ENCODE results near the gene DPP6. TPM values are rescaled to one million over a fixed set of nuclear protein-coding genes. Genes with fewer than 3 reads are reported as not detected.

Gene DPP6
- total RNA-seq, 1 experiment from 2014 or later: not detected

DNA sequence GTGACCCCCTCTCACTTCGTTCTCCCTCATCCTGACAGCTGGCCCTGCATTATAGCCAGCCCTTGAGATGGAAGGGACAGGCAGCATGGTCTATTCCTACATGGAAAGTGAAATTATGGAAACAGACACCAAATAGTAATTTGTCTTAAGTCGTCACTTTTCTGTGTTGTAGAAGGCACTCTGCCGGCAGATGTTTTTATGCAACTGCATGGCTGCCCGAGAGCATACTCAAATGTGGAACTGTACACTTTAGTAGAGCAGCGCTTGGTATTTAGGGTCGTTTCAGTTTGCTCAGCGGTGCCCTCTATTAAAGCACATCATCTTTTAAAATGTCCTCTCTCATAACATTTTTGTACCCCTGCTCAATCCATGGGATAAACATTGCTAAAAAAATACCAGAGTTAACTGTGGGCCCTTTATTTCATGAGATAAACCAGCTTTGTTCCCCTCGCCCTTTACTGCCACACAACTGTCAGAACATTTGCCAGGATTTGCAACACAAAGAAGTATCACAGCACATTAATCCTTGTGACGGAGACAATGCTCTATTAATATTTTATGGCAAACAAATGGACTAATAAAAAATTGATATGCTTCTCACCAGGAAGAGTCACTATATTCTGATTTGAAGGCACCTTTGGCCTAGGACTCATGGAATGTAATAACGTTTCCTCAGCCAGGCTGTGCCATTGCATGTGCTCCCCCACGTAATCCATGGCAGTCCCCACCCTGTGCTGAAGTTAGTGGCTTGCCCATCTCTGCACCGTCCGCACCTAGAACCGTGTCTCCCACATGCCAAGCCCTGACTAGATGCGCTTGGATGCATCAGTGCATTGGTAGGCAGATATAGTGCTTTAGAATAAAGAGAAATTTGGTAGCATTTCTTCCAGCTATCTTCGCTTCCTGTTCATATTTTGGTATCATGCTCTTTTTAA lies 729.4 kb downstream of the DPP6 start:
- ChIA-PET CTCF (no interaction called here), POLR2A (no interaction called here)
- no peak overlapping the region for H3K4me3 Mint-ChIP-seq
- no peak for DNase-seq (ENCODE audit: low spot score)
- peaks cover 82% of the 10 kb centered on the region for H3K36me3 Mint-ChIP-seq
- H3K27ac Mint-ChIP-seq: no peak overlapping the region
- H3K4me1 Mint-ChIP-seq: no peaks in the 10 kb centered on the region
- H3K27me3 Mint-ChIP-seq (ENCODE audit: low read depth): peaks cover 17% of the 10 kb centered on the region
- no peak for ATAC-seq
- no peak for TF ChIP-seq NR1H2 (CRISPR knock-in tag; IDR thresholded peaks at IDR 0.05)
- TF ChIP-seq, protein P1, sequence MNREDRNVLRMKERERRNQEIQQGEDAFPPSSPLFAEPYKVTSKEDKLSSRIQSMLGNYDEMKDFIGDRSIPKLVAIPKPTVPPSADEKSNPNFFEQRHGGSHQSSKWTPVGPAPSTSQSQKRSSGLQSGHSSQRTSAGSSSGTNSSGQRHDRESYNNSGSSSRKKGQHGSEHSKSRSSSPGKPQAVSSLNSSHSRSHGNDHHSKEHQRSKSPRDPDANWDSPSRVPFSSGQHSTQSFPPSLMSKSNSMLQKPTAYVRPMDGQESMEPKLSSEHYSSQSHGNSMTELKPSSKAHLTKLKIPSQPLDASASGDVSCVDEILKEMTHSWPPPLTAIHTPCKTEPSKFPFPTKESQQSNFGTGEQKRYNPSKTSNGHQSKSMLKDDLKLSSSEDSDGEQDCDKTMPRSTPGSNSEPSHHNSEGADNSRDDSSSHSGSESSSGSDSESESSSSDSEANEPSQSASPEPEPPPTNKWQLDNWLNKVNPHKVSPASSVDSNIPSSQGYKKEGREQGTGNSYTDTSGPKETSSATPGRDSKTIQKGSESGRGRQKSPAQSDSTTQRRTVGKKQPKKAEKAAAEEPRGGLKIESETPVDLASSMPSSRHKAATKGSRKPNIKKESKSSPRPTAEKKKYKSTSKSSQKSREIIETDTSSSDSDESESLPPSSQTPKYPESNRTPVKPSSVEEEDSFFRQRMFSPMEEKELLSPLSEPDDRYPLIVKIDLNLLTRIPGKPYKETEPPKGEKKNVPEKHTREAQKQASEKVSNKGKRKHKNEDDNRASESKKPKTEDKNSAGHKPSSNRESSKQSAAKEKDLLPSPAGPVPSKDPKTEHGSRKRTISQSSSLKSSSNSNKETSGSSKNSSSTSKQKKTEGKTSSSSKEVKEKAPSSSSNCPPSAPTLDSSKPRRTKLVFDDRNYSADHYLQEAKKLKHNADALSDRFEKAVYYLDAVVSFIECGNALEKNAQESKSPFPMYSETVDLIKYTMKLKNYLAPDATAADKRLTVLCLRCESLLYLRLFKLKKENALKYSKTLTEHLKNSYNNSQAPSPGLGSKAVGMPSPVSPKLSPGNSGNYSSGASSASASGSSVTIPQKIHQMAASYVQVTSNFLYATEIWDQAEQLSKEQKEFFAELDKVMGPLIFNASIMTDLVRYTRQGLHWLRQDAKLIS (CRISPR knock-in tag; IDR thresholded peaks at IDR 0.05; ENCODE audit: borderline replicate concordance): no peak
- TF ChIP-seq, protein P2, sequence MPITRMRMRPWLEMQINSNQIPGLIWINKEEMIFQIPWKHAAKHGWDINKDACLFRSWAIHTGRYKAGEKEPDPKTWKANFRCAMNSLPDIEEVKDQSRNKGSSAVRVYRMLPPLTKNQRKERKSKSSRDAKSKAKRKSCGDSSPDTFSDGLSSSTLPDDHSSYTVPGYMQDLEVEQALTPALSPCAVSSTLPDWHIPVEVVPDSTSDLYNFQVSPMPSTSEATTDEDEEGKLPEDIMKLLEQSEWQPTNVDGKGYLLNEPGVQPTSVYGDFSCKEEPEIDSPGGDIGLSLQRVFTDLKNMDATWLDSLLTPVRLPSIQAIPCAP (CRISPR knock-in tag; IDR thresholded peaks at IDR 0.05): no peak
- peaks cover 83% of the 10 kb centered on the region for H3K9me3 Mint-ChIP-seq

DNA sequence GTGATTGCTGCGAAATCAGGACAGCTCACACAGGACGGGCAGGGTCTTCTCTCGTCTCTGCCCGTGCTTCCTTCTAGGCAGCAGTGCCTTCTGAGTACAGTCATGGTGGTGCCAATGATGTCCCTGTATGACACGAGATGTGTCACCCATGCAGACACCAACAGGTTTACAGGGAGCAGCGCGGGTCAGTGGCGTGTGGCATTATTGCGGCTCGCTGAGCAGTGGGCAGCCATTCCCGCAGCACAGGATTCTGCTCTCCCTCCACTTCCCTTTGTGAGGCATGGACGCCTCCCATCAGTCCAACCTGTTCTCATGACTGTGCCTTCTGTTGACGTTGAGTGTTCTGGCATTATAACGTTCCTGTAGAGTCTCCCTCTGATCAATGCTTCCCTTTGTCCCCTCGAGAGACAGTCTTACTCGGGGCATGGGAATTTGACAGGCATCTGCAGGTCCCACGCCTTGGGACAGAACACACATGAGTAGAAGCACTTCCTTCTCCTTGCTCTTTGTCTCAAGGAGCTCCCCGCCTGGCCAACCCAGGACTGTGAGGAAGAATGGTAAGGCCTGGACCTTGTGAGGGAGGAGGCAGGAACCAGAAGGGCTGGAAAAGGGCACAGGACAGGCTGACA lies 731.2 kb downstream of the DPP6 start:
- Mint-ChIP-seq H3K4me1 (no peaks in the 10 kb centered on the region), H3K27ac (no peak overlapping the region), H3K4me3 (no peak overlapping the region), H3K27me3 (ENCODE audit: low read depth) (peaks cover 14% of the 10 kb centered on the region), H3K9me3 (peaks cover 80% of the 10 kb centered on the region), H3K36me3 (peaks cover 68% of the 10 kb centered on the region)
- TF ChIP-seq CBFB (CRISPR knock-in tag; IDR thresholded peaks at IDR 0.05; ENCODE audit: low read depth): no peak
- TF ChIP-seq RELA (CRISPR knock-in tag; IDR thresholded peaks at IDR 0.05; ENCODE audit: borderline replicate concordance): no peak
- TF ChIP-seq, protein P3, sequence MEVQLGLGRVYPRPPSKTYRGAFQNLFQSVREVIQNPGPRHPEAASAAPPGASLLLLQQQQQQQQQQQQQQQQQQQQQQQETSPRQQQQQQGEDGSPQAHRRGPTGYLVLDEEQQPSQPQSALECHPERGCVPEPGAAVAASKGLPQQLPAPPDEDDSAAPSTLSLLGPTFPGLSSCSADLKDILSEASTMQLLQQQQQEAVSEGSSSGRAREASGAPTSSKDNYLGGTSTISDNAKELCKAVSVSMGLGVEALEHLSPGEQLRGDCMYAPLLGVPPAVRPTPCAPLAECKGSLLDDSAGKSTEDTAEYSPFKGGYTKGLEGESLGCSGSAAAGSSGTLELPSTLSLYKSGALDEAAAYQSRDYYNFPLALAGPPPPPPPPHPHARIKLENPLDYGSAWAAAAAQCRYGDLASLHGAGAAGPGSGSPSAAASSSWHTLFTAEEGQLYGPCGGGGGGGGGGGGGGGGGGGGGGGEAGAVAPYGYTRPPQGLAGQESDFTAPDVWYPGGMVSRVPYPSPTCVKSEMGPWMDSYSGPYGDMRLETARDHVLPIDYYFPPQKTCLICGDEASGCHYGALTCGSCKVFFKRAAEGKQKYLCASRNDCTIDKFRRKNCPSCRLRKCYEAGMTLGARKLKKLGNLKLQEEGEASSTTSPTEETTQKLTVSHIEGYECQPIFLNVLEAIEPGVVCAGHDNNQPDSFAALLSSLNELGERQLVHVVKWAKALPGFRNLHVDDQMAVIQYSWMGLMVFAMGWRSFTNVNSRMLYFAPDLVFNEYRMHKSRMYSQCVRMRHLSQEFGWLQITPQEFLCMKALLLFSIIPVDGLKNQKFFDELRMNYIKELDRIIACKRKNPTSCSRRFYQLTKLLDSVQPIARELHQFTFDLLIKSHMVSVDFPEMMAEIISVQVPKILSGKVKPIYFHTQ (CRISPR knock-in tag; IDR thresholded peaks at IDR 0.05): no peak
- TF ChIP-seq, protein P4, sequence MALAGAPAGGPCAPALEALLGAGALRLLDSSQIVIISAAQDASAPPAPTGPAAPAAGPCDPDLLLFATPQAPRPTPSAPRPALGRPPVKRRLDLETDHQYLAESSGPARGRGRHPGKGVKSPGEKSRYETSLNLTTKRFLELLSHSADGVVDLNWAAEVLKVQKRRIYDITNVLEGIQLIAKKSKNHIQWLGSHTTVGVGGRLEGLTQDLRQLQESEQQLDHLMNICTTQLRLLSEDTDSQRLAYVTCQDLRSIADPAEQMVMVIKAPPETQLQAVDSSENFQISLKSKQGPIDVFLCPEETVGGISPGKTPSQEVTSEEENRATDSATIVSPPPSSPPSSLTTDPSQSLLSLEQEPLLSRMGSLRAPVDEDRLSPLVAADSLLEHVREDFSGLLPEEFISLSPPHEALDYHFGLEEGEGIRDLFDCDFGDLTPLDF (CRISPR knock-in tag; IDR thresholded peaks at IDR 0.05): no peak
- no peak for TF ChIP-seq ZNF263 (CRISPR knock-in tag; IDR thresholded peaks at IDR 0.05; ENCODE audit: low read depth)
- no peak for DNase-seq (ENCODE audit: low spot score)
- ChIA-PET POLR2A (no interaction called here), CTCF (no interaction called here)
- ATAC-seq: no peak

DNA sequence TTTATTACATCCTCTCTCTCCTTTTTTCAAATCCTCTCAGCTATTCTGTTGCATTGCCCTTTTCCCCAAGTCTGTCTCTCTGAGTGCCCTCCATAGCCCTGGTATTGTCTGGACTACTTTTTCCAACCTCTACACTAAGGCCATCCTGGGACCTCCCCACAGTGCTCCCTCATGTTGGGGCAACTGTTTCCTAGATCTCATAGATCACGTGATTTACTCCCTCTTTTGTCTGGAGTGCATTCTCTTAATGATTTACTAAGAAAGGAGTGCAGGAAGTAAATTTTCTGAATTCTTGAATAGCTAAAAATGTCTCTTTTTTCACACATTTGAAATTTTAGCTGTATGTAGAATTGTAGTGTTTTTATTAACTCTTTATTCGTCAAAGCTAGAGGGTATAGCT lies 733.7 kb downstream of the DPP6 start:
- CTCF ChIA-PET: no interaction called here
- TF ChIP-seq NFATC4 (CRISPR knock-in tag; IDR thresholded peaks at IDR 0.05) (no peak), ELF4 (CRISPR knock-in tag; IDR thresholded peaks at IDR 0.05; ENCODE audit: low read depth) (no peak)
- TF ChIP-seq, protein P5, sequence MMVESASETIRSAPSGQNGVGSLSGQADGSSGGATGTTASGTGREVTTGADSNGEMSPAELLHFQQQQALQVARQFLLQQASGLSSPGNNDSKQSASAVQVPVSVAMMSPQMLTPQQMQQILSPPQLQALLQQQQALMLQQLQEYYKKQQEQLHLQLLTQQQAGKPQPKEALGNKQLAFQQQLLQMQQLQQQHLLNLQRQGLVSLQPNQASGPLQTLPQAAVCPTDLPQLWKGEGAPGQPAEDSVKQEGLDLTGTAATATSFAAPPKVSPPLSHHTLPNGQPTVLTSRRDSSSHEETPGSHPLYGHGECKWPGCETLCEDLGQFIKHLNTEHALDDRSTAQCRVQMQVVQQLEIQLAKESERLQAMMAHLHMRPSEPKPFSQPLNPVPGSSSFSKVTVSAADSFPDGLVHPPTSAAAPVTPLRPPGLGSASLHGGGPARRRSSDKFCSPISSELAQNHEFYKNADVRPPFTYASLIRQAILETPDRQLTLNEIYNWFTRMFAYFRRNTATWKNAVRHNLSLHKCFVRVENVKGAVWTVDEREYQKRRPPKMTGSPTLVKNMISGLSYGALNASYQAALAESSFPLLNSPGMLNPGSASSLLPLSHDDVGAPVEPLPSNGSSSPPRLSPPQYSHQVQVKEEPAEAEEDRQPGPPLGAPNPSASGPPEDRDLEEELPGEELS (CRISPR knock-in tag; IDR thresholded peaks at IDR 0.05): no peak
- H3K9me3 Mint-ChIP-seq: peaks cover 79% of the 10 kb centered on the region

More for the DNA sequence above, 733.7 kb downstream of the DPP6 start:
- Mint-ChIP-seq H3K4me3 (no peak overlapping the region), H3K36me3 (peaks cover 61% of the 10 kb centered on the region), H3K27me3 (ENCODE audit: low read depth) (peaks cover 4% of the 10 kb centered on the region), H3K4me1 (no peaks in the 10 kb centered on the region), H3K27ac (no peak overlapping the region)
- DNase-seq (ENCODE audit: low spot score): no peak
- POLR2A ChIA-PET: no interaction called here
- ATAC-seq: no peak
